ENCODE measurements around the gene MRLN.

Gene MRLN

GRCh38 chr10:59706851-59707797 lies 46.1 kb downstream of the MRLN start:
- no peak for DNase-seq (ENCODE audit: low read depth in 1 of 2, low spot score in 1 of 2)

GRCh38 chr10:59705931-59706330 lies 47.3 kb downstream of the MRLN start:
- DNase-seq (ENCODE audit: low read depth in 1 of 2, low spot score in 1 of 2): no peak

DNA sequence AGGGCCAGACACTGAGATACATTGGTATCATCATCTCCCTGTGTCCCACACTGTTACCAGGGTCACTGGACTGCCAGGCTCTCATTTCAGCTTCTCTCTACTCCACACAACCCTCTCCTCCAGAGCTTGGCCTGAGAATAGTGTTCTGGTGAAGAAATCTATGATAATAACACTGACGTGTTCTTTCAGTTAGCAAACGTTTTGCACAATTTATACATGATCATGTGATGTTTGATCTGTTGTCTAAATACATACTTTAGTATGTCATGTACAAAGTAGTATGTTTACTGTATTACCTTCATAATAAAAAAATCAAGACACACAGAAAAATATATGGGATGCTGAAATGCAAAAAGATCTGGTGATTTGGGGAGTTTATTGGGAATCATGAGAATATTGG lies 48.6 kb downstream of the MRLN start:
- DNase-seq (ENCODE audit: low read depth in 1 of 2, low spot score in 1 of 2): no peak

GRCh38 chr10:59702347-59702746 lies 50.9 kb downstream of the MRLN start:
- no peak for DNase-seq (ENCODE audit: low read depth in 1 of 2, low spot score in 1 of 2)

DNA sequence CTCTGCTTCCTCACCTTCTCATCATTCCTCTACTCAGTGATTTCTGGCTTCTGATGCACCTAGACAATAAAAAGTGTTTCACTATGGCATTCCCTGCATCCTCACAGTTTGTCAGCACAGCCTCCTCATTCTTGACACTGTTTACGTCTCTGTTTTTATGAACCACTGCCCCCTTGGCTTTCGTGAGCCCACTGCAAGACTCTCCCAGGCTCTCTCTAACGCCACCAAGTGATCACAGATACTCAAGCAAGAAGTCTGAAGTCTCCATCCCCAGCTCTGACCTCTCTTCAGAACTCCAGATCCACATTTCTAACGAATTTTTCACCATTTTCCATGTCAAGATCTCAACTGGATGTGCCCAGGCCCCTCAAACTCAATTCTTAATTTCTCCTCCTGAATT lies 52.5 kb downstream of the MRLN start:
- DNase-seq (ENCODE audit: low read depth in 1 of 2, low spot score in 1 of 2): no peak

DNA sequence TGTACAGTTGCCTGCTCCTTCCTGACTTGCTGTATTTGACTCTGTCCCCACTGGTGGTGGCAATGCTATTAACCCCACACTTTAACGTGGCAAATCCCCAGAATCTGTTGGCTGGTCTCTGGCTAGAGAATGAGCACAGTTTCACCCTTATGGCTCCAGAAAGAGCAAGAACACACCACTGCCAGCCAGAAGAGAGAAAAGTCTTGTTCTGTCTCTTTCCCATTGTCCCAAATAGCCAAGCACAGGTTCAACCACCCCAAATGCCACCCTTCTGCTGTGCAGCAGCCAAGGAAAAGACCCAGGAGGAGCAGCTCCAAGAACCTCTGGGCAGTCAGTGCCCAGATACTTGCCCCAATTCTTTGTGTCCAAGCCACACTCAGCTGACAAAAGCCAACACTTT lies 54.9 kb downstream of the MRLN start:
- DNase-seq (ENCODE audit: low read depth in 1 of 2, low spot score in 1 of 2): no peak

- DNase-seq (ENCODE audit: low read depth in 1 of 2, low spot score in 1 of 2): no peak
Measured at GRCh38 chr10:59695637-59696036, 57.6 kb downstream of the MRLN start.

GRCh38 chr10:59694936-59695335 lies 58.3 kb downstream of the MRLN start:
- DNase-seq (ENCODE audit: low read depth in 1 of 2, low spot score in 1 of 2): no peak

GRCh38 chr10:59692113-59692512 lies 61.1 kb downstream of the MRLN start:
- DNase-seq (ENCODE audit: low read depth in 1 of 2, low spot score in 1 of 2): no peak

- DNase-seq (ENCODE audit: low read depth in 1 of 2, low spot score in 1 of 2): no peak
Measured at GRCh38 chr10:59688921-59689351, 64.3 kb downstream of the MRLN start.

GRCh38 chr10:59687657-59688056 lies 65.6 kb downstream of the MRLN start:
- no peak for DNase-seq (ENCODE audit: low read depth in 1 of 2, low spot score in 1 of 2)

Data from activated CD4-positive, alpha-beta T cell treated with anti-CD3 and anti-CD28 coated beads, Interleukin-2, amount 50 U/mL, for 24 hours (primary cell).